NCI-H1930 (cell line): ENCODE results near the gene TNFRSF4.

Experiments
- DNase-seq, 2 experiments: peaks; one replicate each; lab custom pipeline; 2025; lab: John Stamatoyannopoulos, UW

The TNFRSF4 gene

GRCh38 chr1:1217621-1218523, 3.9 kb upstream of the TNFRSF4 start:
- no peak for DNase-seq

- no peak for DNase-seq
Observed at GRCh38 chr1:1216770-1217620, 3.0 kb upstream of the TNFRSF4 start.

- DNase-seq = no peak
Observed at GRCh38 chr1:1215881-1216605, 2.1 kb upstream of the TNFRSF4 start.

- no peak for DNase-seq
Observed at GRCh38 chr1:1215080-1215676, 1.2 kb upstream of the TNFRSF4 start.

- DNase-seq = no peak
Observed at GRCh38 chr1:1212780-1213344, 1.1 kb downstream of the TNFRSF4 start.

GRCh38 chr1:1211541-1212441, 2.2 kb downstream of the TNFRSF4 start:
- no peak for DNase-seq

GRCh38 chr1:1210726-1211540, 3.0 kb downstream of the TNFRSF4 start:
- DNase-seq = no peak

- DNase-seq = no peak
Observed at GRCh38 chr1:1208713-1209433, 5.1 kb downstream of the TNFRSF4 start.

- no peak for DNase-seq
Observed at GRCh38 chr1:1207571-1207892, 6.4 kb downstream of the TNFRSF4 start.

GRCh38 chr1:1206966-1207531, 6.9 kb downstream of the TNFRSF4 start:
- DNase-seq = no peak

GRCh38 chr1:1206376-1206965, 7.5 kb downstream of the TNFRSF4 start, which contains the start of gene TNFRSF18:
Gene TNFRSF18 (minus strand): TSS chr1:1206592. CDS start chr1:1206571, 21 bp downstream.
- no peak for DNase-seq

- DNase-seq = no peak
Observed at GRCh38 chr1:1205769-1206375, 8.1 kb downstream of the TNFRSF4 start.

GRCh38 chr1:1204998-1205768, 8.8 kb downstream of the TNFRSF4 start:
- no peak for DNase-seq

GRCh38 chr1:1204425-1204920, 9.5 kb downstream of the TNFRSF4 start:
- DNase-seq = no peak

GRCh38 chr1:1203561-1204424, 10.2 kb downstream of the TNFRSF4 start:
- DNase-seq = no peak
